Measurements from ENCODE around the gene GNAT3. TPM values are rescaled to one million over a fixed set of nuclear protein-coding genes. Genes with fewer than 3 reads are reported as not detected.

Gene GNAT3
- total and polyA plus RNA-seq, 4 donors = not detected

GRCh38 chr7:80460857-80461256 is 51.0 kb downstream of the GNAT3 start:
- Histone ChIP-seq H3K36me3 (ENCODE audit: control insufficient read depth in 4 of 4, insufficient read depth in 3 of 4, low read depth in 1 of 4, low read length in 3 of 4) (no peaks in the 10 kb centered on the region), H3K4me1 (ENCODE audit: control insufficient read depth in 4 of 4, insufficient read depth in 4 of 4, low read length in 3 of 4) (peaks cover 0 to 1% (median 0%) of the 10 kb centered on the region in 4 donors), H3K27ac (ENCODE audit: low read depth in 1 of 2, low read length in 2 of 2) (no peak overlapping the region), H3K9ac (ENCODE audit: low read depth in 1 of 2, low read length in 2 of 2) (no peak overlapping the region), H3K4me3 (ENCODE audit: low read depth in 1 of 3, low read length in 3 of 3) (no peak overlapping the region), H3K9me3 (ENCODE audit: control insufficient read depth in 4 of 4, low read length in 3 of 4) (no peaks in the 10 kb centered on the region), H3K27me3 (ENCODE audit: control insufficient read depth in 4 of 4, insufficient read depth in 4 of 4, low read length in 3 of 4) (no peaks in the 10 kb centered on the region)
- WGBS = 95% methylated on average over 1 of the region's 1 CpG
- no peak for DNase-seq (ENCODE audit: low spot score)
- TF ChIP-seq RAD21 (IDR thresholded peaks at IDR 0.05) (no peak), TAF1 (conservative IDR thresholded peaks at IDR 0.05) (no peak), YY1 (IDR thresholded peaks at IDR 0.05) (no peak), SP1 (IDR thresholded peaks at IDR 0.05) (no peak), CTCF (IDR thresholded peaks at IDR 0.05; ENCODE audit: low read depth, low read length, missing input control) (no peak), GABPA (IDR thresholded peaks at IDR 0.05 in 1 of 2, conservative IDR thresholded peaks at IDR 0.05 in 1 of 2) (no peak), FOXA2 (IDR thresholded peaks at IDR 0.05) (no peak), MAX (IDR thresholded peaks at IDR 0.05) (no peak), FOXA1 (IDR thresholded peaks at IDR 0.05) (no peak), HNF4G (IDR thresholded peaks at IDR 0.05) (no peak), REST (IDR thresholded peaks at IDR 0.05) (no peak), ATF3 (IDR thresholded peaks at IDR 0.05) (no peak), EGR1 (IDR thresholded peaks at IDR 0.05; ENCODE audit: low read depth in 2 of 2) (no peak), RXRA (IDR thresholded peaks at IDR 0.05) (no peak), NR2F2 (IDR thresholded peaks at IDR 0.05) (no peak)

GRCh38 chr7:80459776-80460510 is 51.9 kb downstream of the GNAT3 start:
- Histone ChIP-seq H3K9ac (ENCODE audit: low read depth in 1 of 2, low read length in 2 of 2) (no peak overlapping the region), H3K4me3 (ENCODE audit: low read depth in 1 of 3, low read length in 3 of 3) (no peak overlapping the region), H3K4me1 (ENCODE audit: control insufficient read depth in 4 of 4, insufficient read depth in 4 of 4, low read length in 3 of 4) (peaks cover 0 to 1% (median 0%) of the 10 kb centered on the region in 4 donors), H3K9me3 (ENCODE audit: control insufficient read depth in 4 of 4, low read length in 3 of 4) (no peaks in the 10 kb centered on the region), H3K27me3 (ENCODE audit: control insufficient read depth in 4 of 4, insufficient read depth in 4 of 4, low read length in 3 of 4) (no peaks in the 10 kb centered on the region), H3K27ac (ENCODE audit: low read depth in 1 of 2, low read length in 2 of 2) (no peak overlapping the region), H3K36me3 (ENCODE audit: control insufficient read depth in 4 of 4, insufficient read depth in 3 of 4, low read depth in 1 of 4, low read length in 3 of 4) (no peaks in the 10 kb centered on the region)
- WGBS = 94% methylated on average over 4 of the region's 4 CpGs
- DNase-seq (ENCODE audit: low spot score) = no peak
- TF ChIP-seq RXRA (IDR thresholded peaks at IDR 0.05) = no peak
- no peak for TF ChIP-seq GABPA (IDR thresholded peaks at IDR 0.05 in 1 of 2, conservative IDR thresholded peaks at IDR 0.05 in 1 of 2)
- no peak for TF ChIP-seq HNF4G (IDR thresholded peaks at IDR 0.05)
- no peak for TF ChIP-seq HNF4A (conservative IDR thresholded peaks at IDR 0.05)
- TF ChIP-seq JUND (IDR thresholded peaks at IDR 0.05) = no peak
- no peak for TF ChIP-seq YY1 (IDR thresholded peaks at IDR 0.05)
- TF ChIP-seq CTCF (IDR thresholded peaks at IDR 0.05; ENCODE audit: low read depth, low read length, missing input control) = no peak
- TF ChIP-seq MAX (IDR thresholded peaks at IDR 0.05) = no peak
- TF ChIP-seq FOXA2 (IDR thresholded peaks at IDR 0.05) = no peak
- TF ChIP-seq ATF3 (IDR thresholded peaks at IDR 0.05) = no peak
- TF ChIP-seq RAD21 (IDR thresholded peaks at IDR 0.05) = no peak
- no peak for TF ChIP-seq ZBTB33 (IDR thresholded peaks at IDR 0.05)
- no peak for TF ChIP-seq EGR1 (IDR thresholded peaks at IDR 0.05; ENCODE audit: low read depth in 2 of 2)
- TF ChIP-seq FOXA1 (IDR thresholded peaks at IDR 0.05) = no peak
- no peak for TF ChIP-seq SP1 (IDR thresholded peaks at IDR 0.05)
- no peak for TF ChIP-seq TAF1 (conservative IDR thresholded peaks at IDR 0.05)

Measured in liver (tissue), 9 donors.